H4 (cell line): ENCODE data around the gene FBXL20. TPM values are rescaled to one million over a fixed set of nuclear protein-coding genes. Genes with fewer than 3 reads are reported as not detected.

Experiments
- DNase-seq: peaks from one replicate; pipeline ENCODE4 v3.0.0-alpha.2; 2015; ENCODE audit warnings: low spot score
- total RNA-seq: library from RNA; depleted of rRNA; stranded (reverse); fragments of >200 nt; shearing (Covaris generic); gene quantifications from 2 replicates; pipeline ENCODE4 v1.2.3, GENCODE V29; 2014

FBXL20 gene
- total RNA-seq, 1 experiment from 2014 or later: 8.2 TPM

DNA sequence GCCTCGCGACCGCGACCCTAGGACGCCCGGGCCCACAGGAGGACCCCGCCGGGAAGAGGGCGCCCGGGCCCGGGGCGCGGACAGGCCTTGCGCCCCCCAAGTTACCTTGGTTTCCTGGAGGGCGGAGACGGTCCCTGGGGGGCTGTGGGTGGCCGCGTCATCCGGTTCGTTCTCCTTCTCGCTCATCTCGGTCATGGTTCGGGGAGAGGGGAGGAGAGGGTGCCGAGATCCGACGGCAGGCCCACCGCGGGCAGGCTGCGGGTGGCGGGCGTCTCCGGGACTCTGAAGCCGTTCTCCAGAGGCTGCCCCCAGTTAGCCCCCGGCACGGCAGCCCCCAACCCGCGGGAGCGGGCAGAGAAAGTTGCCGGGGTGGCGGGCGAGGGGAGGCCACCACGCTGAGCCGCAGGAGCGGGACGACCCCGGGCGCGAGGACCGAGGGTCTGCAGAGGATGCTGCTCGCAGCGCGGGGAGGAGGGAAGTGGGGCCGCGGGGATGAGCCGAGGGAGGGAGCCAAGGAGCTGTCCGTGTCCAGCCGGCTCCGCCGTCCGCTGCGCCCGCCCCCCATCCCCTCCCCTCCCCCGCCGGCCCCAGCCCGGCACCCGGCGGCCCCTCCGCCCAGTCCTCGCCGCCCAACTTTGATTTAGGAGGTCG, 176.0 kb downstream of the FBXL20 start, which contains the start of gene STAC2:
TSS of gene STAC2 (minus strand) at position 638 of the 651 bp plus-strand sequence. CDS start at position 195, 443 bp downstream.
- DNase-seq: no peak

GRCh38 chr17:39224778-39225307, 176.6 kb downstream of the FBXL20 start:
- no peak for DNase-seq

GRCh38 chr17:39223907-39224777, 177.3 kb downstream of the FBXL20 start:
- DNase-seq: no peak

GRCh38 chr17:39222866-39223834, 178.3 kb downstream of the FBXL20 start:
- no peak for DNase-seq

DNA sequence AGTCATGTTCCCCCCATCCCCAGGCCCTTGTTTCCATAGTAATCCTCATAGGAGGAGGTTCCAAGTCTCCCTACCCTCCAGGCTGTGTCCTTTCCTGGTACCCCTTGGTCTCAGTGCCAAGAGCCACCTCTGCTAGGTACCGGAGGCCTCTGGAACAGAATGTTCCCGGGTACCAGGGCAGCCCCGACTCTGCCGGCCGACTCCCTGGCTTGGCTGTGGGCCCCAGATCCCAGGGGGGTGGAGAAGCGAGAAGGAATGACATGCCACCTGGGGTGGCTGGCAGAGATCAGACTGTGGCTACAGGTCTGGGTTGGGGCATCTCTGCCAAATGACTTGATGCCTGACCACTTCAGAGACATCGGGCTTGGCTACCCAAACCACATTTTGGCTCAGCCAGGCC, 179.3 kb downstream of the FBXL20 start:
- no peak for DNase-seq

DNA sequence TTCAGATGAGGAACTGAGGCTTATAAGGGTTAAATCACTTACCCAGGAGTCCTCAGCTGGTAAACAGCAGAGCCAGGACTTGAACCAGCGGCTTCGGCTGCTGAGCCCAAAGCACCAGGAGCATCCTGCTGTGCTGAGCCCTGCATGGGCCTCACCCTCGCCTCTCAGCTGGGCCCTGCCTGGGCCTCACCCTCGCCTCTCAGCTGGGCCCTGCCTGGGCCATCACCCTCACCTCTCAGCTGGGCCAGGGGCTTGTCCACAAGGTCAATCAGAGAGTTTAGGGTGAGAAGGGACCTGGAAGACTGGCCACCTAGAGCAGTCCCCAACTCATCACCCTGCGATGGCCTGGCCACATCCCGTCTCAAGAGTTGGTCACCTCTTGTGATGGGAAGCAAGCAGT, 179.9 kb downstream of the FBXL20 start:
- no peak for DNase-seq

GRCh38 chr17:39219647-39220154, 181.7 kb downstream of the FBXL20 start:
- no peak for DNase-seq

DNA sequence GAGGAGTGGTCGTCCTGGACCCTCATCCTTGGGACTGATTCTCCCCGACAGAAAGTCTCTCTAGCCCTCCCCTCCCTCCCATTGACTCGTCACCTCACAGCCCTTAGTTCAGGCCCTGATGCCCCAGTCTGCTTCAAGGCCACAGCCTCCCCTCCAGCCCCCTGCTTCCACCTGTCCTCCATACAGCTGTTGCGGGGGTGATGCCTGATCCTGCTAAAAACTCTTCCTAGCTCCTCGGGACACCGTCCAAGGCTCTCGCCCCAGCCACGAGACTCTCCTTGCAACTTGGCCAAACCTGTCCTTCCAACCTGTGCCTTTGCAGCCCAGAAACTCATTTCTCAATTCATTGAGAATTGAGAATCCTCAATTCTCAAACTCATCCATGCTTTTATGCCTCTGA, 182.5 kb downstream of the FBXL20 start:
- DNase-seq: no peak

- DNase-seq: no peak
Measured at GRCh38 chr17:39217734-39218369, 183.6 kb downstream of the FBXL20 start.

- peak; percentile 63 for DNase-seq
Measured at GRCh38 chr17:39213852-39214251, 187.6 kb downstream of the FBXL20 start.

DNA sequence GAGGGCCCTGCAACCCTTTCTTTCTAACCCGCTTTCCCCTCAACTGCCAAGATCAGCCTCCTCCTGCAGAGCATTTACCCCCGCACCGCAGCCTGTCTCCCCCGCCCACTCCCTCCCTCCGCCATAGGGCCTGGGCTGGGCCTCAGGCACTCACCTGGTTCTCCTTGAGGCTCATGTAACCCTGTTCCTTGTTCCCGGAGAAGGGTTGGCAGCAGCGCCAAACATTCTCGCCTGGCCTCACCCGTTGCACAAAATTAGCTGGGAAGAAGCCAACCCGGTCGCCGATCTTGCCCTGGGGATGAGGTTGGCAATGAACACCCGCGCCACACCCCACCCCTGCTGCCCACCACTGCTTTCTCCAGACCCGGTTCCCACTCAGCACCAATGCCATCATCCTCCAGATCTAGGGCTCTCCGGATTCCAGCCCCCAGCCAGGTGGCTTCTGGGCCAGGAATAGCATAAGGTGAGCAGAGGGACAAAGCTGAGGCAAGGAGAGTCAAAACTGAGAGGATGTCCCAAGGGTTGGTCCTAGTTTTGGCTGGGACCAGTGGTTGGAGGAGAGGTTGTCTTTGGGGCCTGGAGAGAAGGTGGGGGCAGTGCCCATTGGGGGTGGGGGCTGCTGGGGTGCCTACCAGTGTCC, 188.5 kb downstream of the FBXL20 start:
- no peak for DNase-seq

DNA sequence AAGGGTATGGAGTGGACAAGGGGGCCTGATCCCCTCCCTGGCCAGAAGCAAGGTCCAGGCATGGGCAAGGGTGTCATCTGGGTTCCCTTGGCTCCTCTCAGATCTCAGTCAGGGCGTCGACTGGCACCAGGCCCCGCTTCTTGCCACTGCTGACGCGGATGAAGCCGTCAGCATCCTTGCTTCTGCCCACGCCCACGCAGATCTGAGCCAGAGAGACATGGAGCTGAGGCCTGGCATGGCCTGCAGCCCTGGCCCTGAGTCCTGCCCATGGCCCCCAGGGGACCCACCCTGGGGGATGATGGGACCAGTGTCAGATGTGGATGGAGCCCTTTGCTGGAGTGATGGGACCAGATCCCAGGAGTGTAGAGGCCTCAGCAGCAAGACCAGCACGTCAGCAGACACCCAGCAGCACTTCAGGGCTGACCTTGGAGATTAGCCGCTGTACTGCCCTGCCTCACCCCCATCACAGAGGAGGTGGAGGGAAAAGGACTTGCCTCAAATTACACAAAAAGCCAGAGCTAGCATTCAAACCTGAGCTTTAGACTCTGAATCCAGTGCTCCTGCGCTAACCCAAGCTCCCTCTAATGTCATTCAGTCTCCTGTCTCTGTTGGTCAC, 189.1 kb downstream of the FBXL20 start:
- DNase-seq: no peak

- DNase-seq: no peak
Measured at GRCh38 chr17:39210093-39210434, 191.4 kb downstream of the FBXL20 start.

DNA sequence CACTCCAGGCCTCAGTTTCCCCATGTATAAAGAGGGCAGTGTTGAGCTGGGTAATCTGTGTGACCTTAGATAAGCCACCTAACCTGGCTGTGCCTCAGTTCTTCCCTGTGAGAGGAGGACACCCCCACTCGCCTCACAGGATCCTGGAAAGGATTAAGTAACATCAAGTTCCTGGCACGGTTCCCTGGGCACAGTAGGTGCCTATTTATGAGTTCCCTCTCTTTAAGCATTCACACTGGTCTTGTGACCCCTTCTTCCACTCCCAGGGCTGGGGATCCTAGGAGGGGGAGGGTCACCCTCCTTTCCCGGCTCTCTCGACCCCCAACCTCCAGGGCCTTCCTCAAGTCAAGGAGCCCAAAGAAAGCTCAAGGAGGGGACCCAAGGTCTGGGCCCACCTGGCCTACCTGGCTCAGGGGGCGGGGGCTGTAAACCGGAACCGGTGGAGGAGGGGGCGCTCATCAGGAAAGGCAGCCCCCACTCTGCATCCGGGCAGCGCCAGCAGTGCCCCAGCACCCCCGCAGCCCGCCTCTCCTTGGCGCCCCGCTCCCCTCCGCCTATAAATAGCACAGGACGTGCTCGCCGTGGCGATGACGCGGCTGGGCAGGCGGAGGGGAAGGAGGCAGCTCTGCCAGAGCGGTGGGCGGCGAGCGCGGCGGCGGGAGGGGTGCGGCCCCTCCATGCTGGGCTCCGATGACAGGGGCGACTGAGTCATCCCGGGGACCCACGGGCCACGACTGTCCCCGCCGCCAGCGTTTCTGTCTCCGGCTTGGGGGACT, 191.9 kb downstream of the FBXL20 start:
- no peak for DNase-seq

DNA sequence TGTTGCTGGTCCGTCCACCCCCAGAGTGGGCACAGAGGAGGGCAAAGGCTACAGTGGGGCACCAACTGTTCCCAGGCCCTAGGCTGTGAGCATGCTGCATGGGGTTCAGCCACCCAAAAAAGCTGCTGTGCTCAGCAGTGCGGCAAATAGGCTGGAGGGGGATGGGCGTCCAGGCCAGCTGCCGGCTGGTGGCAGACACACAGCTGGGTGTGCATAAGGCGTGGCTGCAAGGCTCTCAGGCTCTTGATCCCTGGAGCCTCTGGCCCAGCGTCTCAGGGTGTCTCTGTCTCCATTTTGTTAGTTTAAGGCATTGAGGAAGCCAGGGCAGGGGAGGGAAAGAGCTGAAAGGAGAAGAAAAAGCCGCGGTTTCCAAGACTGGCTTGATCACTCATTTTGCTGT, 192.5 kb downstream of the FBXL20 start:
- DNase-seq: no peak

GRCh38 chr17:39208136-39208535, 193.3 kb downstream of the FBXL20 start:
- no peak for DNase-seq

- DNase-seq: no peak
Measured at GRCh38 chr17:39205112-39205526, 196.3 kb downstream of the FBXL20 start.

DNA sequence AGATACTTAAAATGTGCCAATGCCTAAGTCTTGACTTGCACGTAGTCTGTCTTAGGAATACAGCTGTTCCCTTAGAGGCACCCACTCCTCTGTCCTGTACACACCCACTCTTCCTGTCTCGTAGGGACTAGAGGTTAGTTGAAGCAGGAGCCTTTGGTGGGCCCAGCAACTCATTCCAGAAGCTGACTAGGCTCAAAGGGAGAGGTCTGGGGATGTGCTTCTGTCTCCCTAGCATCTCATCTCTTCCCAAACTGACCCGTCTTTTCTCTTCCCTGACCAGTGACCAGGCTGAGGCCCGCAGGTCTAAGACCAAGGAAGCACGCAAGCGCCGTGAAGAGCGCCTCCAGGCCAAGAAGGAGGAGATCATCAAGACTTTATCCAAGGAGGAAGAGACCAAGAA, 197.2 kb downstream of the FBXL20 start:
- DNase-seq: no peak
